AG04449 (cell line): ENCODE data around the gene TCP10L.
A peak's percentile ranks its signal among the peaks of the same experiment; 100 is the strongest.
"Not testable (repeated sequence)": the region's sequence is repeated elsewhere in the genome, so short reads cannot be mapped to it uniquely, and the experiment has no call there.

Source experiments
- CTCF ChIA-PET: fragments of 350-600 bp; formaldehyde crosslinking; extraction: SDS; loops from one replicate; lab custom pipeline; 2021; ENCODE audit warnings: antibody characterized with exemption; lab: Yijun Ruan, JAX
- POLR2A ChIA-PET: fragments of 400-600, 350-600 bp; formaldehyde crosslinking; extraction: SDS; loops from one replicate; lab custom pipeline; 2020; ENCODE audit warnings: antibody characterized with exemption, inconsistent platforms; lab: Yijun Ruan, JAX
- DNase-seq: peaks from one replicate; pipeline ENCODE4 v3.0.0-alpha.2; 2010; ENCODE audit warnings: low read depth, low spot score
- H3K4me3 ChIP-seq: 2 replicates; pipeline ENCODE4 v1.5.1; 2011; ENCODE audit warnings: low read depth, mild to moderate bottlenecking, control low read depth, low read length
- TF ChIP-seq, protein P1 (sequence below): IDR thresholded peaks from one replicate; pipeline ENCODE4 v1.5.1; 2011; ENCODE audit warnings: mild to moderate bottlenecking, moderate library complexity, low read length, control low read depth, inconsistent platforms; ENCODE audit not compliant: insufficient read depth; ENCODE audit errors: missing control alignments

Gene TCP10L

DNA sequence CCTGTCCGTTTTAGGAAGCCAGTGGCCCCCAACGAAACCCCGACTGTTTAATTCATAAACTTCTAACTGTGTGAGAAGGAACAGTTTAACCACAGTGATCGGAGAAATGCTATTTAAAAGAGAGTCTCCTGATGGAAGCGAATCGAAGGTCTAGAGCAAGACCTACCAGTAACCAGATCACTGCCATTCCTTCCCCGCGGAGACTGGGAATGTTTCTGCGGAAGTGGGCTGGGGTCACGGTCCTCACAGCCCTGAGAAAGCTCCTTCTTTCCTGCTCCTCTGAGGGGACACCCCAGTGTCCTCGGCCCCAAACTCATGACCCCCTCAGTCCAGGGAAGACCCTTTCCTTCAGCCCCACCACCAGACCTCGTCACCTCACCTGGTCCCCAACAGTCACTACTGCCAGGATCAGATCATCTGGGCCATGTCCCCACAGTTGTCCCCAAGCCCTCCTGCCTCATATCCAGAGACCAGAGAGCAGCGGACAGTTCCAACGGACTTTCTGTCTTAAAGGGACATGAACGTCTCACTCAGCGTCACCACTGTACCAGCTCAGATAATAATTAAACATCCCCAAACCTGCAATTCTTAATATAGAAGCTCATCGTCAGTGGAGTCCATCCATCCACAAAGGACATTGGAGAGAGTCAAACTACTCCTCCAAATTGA is at the start of gene TCP10L:
TSS of gene TCP10L (minus strand) at position 482 of the 669 bp plus-strand sequence. CDS start 1,219 bp downstream, outside the sequence.
- no peak for DNase-seq
- TF ChIP-seq, protein P1, sequence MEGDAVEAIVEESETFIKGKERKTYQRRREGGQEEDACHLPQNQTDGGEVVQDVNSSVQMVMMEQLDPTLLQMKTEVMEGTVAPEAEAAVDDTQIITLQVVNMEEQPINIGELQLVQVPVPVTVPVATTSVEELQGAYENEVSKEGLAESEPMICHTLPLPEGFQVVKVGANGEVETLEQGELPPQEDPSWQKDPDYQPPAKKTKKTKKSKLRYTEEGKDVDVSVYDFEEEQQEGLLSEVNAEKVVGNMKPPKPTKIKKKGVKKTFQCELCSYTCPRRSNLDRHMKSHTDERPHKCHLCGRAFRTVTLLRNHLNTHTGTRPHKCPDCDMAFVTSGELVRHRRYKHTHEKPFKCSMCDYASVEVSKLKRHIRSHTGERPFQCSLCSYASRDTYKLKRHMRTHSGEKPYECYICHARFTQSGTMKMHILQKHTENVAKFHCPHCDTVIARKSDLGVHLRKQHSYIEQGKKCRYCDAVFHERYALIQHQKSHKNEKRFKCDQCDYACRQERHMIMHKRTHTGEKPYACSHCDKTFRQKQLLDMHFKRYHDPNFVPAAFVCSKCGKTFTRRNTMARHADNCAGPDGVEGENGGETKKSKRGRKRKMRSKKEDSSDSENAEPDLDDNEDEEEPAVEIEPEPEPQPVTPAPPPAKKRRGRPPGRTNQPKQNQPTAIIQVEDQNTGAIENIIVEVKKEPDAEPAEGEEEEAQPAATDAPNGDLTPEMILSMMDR = no peak
- ChIA-PET POLR2A (no interaction called here), CTCF (interaction anchor here (1.5 to 1.8 kb wide), 3 partner anchors 16 to 182 kb away, joined by 4 to 9 read pairs (median 9); no protein-coding TSS in a partner anchor)
- no peak within 1 kb of the TSS for H3K4me3 ChIP-seq

GRCh38 chr21:32626621-32627196 is 41.4 kb upstream of the TCP10L start:
- no peak overlapping the region for H3K4me3 ChIP-seq
- CTCF ChIA-PET = interaction anchor here (0.6 to 1.2 kb wide), 3 partner anchors 14 to 121 kb away, joined by 3 read pairs; no protein-coding TSS in a partner anchor
- POLR2A ChIA-PET = no interaction called here
- TF ChIP-seq, protein P1 = no peak
- peak; percentile 63 for DNase-seq

GRCh38 chr21:32618218-32618617 is 32.9 kb upstream of the TCP10L start:
- CTCF ChIA-PET, DNase-seq, POLR2A ChIA-PET, H3K4me3 ChIP-seq: not testable (repeated sequence)

- POLR2A ChIA-PET = no interaction called here
- H3K4me3 ChIP-seq = peak overlapping the region; percentile 89
- CTCF ChIA-PET = interaction anchor here (1.1 to 7.0 kb wide), 2 partner anchors 13 to 14 kb away, joined by 3 to 59 read pairs; no protein-coding TSS in a partner anchor
- TF ChIP-seq, protein P1 = no peak
- DNase-seq = no peak
Measured at GRCh38 chr21:32613436-32614043, 28.2 kb upstream of the TCP10L start.

DNA sequence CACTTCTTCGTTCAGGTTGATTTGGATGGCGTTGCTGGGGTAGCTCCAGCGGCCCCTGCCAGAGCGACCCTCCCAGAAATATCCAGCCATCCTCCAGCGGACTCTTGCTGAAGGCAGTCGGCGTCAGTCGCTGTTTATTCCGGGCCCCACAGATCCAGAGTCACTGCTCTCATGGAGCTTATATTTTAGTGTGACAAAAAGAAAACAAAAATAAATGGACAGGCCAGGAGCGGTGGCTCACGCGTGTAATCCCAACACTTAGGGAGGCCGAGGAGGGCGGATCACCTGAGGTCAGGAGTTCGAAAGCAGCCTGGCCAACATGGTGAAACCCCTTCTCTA is 27.6 kb upstream of the TCP10L start:
- POLR2A ChIA-PET = interaction anchor here (0.7 to 1.4 kb wide), 2 partner anchors 12 to 219 kb away, joined by 3 to 6 read pairs; no protein-coding TSS in a partner anchor
- no peak for DNase-seq
- H3K4me3 ChIP-seq = peak overlapping the region; percentile 89
- TF ChIP-seq, protein P1 = no peak
- CTCF ChIA-PET = interaction anchor here (0.9 to 7.0 kb wide), 4 partner anchors 11 to 211 kb away, joined by 3 to 59 read pairs (median 4); no protein-coding TSS in a partner anchor

GRCh38 chr21:32612075-32612998 is 27.0 kb upstream of the TCP10L start, which contains the start of gene CFAP298:
Gene CFAP298 (minus strand): TSS chr21:32612377. CDS start chr21:32612243, 134 bp downstream.
- DNase-seq = peak; percentile 68
- H3K4me3 ChIP-seq = peak within 1 kb of the TSS; percentile 89
- ChIA-PET POLR2A (interaction anchor here (0.7 to 1.4 kb wide), 3 partner anchors 11 to 219 kb away, joined by 3 to 6 read pairs (median 3); no protein-coding TSS in a partner anchor), CTCF (interaction anchor here (0.9 to 7.0 kb wide), 4 partner anchors 12 to 211 kb away, joined by 3 to 59 read pairs (median 4); no protein-coding TSS in a partner anchor)
- TF ChIP-seq, protein P1 = no peak
